ENCODE measurements around the gene LTBP2.

GRCh38 chr14:74638966-74639365 lies 26.9 kb upstream of the LTBP2 start:
- TF ChIP-seq CTCF (IDR thresholded peaks at IDR 0.05) = no peak
- TF ChIP-seq POLR2A (IDR thresholded peaks at IDR 0.05) = no peak
